Activated naive CD4-positive, alpha-beta T cell treated with Interleukin-2 at 50 U/mL for 16 hours (primary cell): ENCODE data around the gene ARMC5.

ENCODE experiments used
- DNase-seq: peaks from one replicate; pipeline ENCODE4 v3.0.0-alpha.2; 2020

ARMC5 gene

DNA sequence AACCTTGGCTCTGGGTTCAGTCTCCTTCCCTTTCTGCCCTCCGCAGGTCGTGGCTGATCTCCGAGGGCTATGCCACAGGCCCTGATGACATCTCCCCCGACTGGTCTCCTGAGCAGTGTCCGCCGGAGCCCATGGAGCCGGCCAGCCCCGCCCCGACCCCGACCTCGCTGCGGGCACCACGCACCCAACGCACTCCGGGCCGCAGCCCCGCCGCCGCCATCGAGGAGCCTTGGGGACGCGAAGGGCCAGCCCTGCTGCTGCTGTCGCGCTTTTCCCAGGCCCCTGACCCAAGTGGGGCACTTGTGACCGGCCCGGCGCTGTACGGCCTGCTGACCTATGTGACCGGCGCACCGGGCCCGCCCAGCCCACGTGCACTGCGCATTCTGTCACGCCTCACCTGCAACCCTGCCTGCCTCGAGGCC, 5.1 kb downstream of the ARMC5 start:
- no peak for DNase-seq

- DNase-seq, result no peak
Observed at GRCh38 chr16:31464781-31465260, 5.5 kb downstream of the ARMC5 start.

DNA sequence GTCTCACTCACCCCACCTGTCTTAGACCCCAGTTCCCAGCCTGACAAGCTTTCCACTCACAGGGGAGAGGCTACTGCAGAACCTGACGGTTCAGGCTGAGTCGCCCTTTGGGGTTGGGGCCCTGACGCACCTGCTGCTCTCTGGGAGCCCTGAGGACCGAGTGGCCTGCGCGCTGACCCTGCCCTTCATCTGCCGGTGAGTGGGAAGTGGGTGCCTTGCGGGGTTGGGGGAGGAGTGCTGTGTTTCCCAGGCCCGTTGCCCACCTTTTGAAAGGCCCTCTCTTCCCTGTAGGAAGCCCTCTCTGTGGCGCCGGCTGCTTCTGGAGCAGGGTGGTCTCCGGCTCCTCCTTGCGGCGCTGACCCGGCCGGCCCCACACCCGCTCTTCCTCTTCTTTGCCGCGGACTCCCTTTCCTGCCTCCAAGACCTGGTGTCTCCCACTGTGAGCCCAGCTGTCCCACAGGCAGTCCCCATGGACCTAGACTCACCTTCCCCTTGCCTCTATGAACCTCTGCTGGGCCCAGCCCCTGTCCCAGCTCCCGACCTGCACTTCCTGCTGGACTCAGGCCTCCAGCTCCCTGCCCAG, 6.6 kb downstream of the ARMC5 start:
- no peak for DNase-seq

DNA sequence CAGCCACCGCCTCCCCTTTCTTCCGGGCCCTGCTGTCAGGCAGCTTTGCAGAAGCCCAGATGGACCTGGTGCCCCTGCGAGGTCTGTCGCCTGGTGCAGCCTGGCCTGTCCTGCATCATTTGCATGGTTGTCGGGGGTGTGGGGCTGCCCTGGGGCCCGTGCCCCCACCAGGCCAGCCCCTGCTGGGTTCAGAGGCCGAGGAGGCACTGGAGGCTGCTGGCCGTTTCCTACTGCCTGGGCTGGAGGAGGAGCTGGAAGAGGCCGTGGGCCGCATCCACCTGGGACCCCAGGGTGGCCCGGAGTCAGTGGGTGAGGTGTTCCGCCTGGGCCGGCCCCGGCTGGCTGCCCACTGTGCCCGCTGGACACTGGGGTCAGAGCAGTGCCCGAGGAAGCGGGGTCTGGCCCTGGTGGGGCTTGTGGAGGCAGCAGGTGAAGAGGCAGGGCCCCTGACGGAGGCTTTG, 7.1 kb downstream of the ARMC5 start:
- DNase-seq, result no peak

GRCh38 chr16:31467151-31467773, 8.0 kb downstream of the ARMC5 start:
- DNase-seq, result no peak

GRCh38 chr16:31467858-31468257, 8.6 kb downstream of the ARMC5 start:
- DNase-seq, result no peak

DNA sequence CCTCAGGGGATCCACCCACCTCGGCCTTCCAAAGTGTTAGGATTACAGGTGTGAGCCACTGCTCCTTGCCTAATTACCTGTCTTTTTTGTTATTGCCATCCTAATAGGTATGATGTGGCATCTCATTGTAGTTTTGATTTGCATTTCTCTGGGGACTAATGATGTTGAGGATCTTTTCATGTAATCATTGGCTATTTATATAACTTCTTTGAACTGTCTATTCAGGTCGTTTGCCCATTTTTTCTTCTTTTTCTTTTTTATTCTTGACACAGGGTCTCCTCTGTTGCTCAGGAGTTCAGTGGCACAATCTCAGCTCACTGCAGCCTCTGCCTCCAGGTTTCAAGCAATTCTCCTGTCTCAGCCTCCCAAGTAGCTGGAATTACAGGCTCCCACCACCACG, 11.3 kb downstream of the ARMC5 start:
- DNase-seq, result no peak

- no peak for DNase-seq
Observed at GRCh38 chr16:31471241-31471874, 12.1 kb downstream of the ARMC5 start.

DNA sequence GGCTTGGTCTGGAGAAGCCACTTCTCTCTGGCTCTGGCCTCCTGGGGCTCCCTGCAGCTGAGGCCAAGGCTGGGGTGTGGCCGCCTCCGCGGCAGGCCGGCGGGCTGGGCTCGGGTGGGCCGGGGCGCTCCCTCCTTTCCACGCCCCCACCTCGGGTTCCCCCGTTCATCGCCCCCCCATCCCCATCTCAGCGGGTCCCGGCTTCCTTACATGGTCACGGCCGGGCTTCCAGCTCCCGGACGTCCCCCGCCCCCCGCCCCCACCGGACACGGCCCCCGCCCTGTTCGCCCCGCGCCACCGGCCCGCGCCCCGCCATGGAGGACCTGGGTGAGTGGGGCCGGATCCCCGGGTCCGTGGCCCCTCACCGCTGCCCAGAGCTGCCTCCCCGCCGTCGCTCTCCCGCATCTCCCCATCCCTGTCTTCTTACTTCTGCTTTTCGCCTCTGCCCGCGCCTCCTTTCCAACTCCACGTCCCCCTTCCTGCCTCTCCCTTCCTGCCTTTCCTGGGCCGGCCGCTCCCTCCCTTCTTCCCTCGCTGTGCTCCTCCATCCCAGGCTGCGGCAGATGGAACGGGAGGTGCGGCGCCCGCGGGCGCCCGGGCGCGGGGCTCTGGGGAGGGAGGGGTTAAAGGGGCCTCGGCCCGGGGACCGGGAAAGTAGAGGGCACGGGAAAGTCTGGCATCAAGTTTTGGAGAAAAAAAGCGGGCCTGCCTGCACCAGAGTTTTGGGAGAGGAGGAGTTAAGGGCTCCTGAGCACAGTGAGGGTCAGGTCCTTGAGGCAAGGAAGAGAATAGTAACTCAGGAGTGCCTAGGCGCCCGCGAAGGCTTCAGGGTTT, 12.8 kb downstream of the ARMC5 start, which contains the start of gene TGFB1I1:
TGFB1I1 (plus strand) TSS at position 278 of the 834 bp plus-strand sequence; CDS start at position 315, 37 bp downstream.
- DNase-seq, result no peak

DNA sequence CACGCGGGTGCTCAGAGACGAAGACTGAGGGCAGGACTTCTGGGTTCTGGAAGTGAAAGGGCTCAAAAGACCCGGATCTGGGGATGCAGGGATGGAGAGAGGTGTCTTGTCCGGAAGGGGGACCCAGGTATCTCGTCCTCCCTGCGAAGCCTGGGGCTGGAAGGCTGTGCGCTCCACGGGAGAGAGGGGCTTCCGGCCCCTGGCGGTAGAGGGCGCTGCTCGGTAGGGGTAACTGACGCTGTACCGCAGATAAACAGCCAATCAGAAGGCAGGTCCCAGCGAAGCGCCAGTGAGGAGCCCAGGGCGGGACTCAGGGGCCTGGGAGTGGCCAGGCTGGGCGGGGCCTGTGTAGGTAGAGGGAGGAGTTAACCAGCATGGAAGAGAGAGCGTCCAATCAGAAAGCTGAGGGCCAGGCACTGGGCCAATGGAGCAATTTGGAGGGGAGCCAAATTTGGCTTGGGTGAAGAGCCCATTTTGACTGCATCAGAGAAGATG, 13.5 kb downstream of the ARMC5 start:
- peak; percentile 25 for DNase-seq

GRCh38 chr16:31473264-31473984, 14.1 kb downstream of the ARMC5 start:
- DNase-seq, result no peak

GRCh38 chr16:31474173-31474714, 14.9 kb downstream of the ARMC5 start:
- no peak for DNase-seq

DNA sequence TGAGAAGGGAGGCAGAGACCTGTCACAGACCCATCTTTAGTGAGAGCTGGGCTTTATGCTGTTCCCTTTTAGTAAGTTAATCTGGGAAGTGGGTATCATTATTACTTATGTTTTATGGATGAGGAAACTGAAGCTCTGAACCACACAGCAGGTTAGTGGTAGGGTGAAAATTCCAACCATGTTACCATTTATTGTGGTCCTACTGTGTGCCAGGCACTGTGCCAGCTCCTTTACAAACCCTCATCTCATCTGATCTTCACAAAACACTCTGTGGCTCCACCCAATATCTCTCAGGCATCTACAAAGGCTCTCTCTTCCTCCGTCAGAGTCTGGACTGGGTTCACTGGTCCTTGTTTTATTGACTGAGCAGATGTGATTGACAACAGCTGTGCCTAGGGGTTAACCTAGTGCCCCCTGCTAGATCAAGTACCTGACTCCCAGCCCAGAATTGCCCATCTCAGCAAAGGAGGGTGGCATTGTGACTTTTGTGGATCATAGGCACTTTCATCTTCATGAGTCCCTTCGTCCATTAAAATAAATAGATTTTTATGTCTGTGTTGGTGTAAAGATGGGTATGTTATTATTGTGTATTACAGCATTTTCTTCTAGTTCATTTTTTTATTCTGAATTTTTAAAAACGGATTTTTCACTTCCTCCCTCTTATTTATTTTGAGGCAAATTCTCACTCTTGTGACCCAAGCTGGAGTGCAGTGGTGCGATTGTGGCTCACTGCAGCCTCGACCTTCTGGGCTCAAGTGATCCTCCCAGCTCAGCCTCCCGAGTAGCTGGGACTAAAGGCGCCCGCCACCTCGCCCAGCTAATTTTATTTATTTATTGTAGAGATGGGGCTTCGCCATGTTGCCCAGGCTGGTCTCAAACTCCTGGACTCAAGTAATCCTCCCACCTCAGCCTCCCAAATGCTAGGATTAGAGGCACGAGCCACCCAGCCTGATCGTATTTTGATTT, 15.8 kb downstream of the ARMC5 start:
- no peak for DNase-seq

DNA sequence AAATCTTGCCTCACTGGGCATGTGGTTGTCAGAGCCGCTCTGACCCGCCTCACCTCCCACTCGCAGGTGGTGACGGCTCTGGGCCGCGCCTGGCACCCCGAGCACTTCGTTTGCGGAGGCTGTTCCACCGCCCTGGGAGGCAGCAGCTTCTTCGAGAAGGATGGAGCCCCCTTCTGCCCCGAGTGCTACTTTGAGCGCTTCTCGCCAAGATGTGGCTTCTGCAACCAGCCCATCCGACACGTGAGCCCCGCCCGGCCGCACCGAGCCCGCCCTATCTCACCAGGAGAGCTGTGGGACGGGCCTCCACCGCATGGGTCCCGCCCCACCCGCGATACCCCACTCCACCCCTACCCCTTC, 16.6 kb downstream of the ARMC5 start:
- no peak for DNase-seq

GRCh38 chr16:31476303-31477219, 17.3 kb downstream of the ARMC5 start:
- peak; percentile 87 for DNase-seq

GRCh38 chr16:31477220-31478216, 18.2 kb downstream of the ARMC5 start:
- DNase-seq, result peak; percentile 37

- DNase-seq, result no peak
Observed at GRCh38 chr16:31478956-31479355, 19.7 kb downstream of the ARMC5 start.

- no peak for DNase-seq
Observed at GRCh38 chr16:31479751-31480150, 20.4 kb downstream of the ARMC5 start.
